Fibroblast of skin of abdomen (primary cell): ENCODE results near the gene SLC22A14.
A peak's percentile ranks its signal among the peaks of the same experiment; 100 is the strongest.
"Not testable (repeated sequence)": the region's sequence is repeated elsewhere in the genome, so short reads cannot be mapped to it uniquely, and the experiment has no call there.

Experiments used
- DNase-seq: peaks from one replicate; pipeline ENCODE4 v3.0.0-alpha.2; 2013

The SLC22A14 gene

GRCh38 chr3:38270606-38271005, 11.5 kb upstream of the SLC22A14 start:
- peak; percentile 5 for DNase-seq

- no peak for DNase-seq
These were observed 10.5 kb upstream of the SLC22A14 start for GRCh38 chr3:38271553-38271952.

GRCh38 chr3:38274864-38275649, 7.0 kb upstream of the SLC22A14 start:
- no peak for DNase-seq

- no peak for DNase-seq
These were observed 6.4 kb upstream of the SLC22A14 start for GRCh38 chr3:38275658-38276057.

GRCh38 chr3:38276081-38276916, 5.8 kb upstream of the SLC22A14 start:
- DNase-seq: no peak

GRCh38 chr3:38276917-38277630, 5.0 kb upstream of the SLC22A14 start:
- DNase-seq: no peak

GRCh38 chr3:38278841-38279240, 3.3 kb upstream of the SLC22A14 start:
- DNase-seq: no peak

- DNase-seq: peak; percentile 87
These were observed 2.0 kb downstream of the SLC22A14 start for GRCh38 chr3:38283810-38284755.

GRCh38 chr3:38284756-38285150, 2.7 kb downstream of the SLC22A14 start:
- DNase-seq: no peak

- DNase-seq: not testable (repeated sequence)
These were observed 7.5 kb downstream of the SLC22A14 start for GRCh38 chr3:38289286-38290217.

GRCh38 chr3:38297053-38297452, 15.0 kb downstream of the SLC22A14 start:
- DNase-seq: not testable (repeated sequence)

- DNase-seq: no peak
These were observed 15.4 kb downstream of the SLC22A14 start for GRCh38 chr3:38297537-38297936.

GRCh38 chr3:38297947-38298711, 16.0 kb downstream of the SLC22A14 start:
- peak; percentile 12 for DNase-seq

- no peak for DNase-seq
These were observed 24.8 kb downstream of the SLC22A14 start for GRCh38 chr3:38306941-38307340.

GRCh38 chr3:38307599-38307998, 25.5 kb downstream of the SLC22A14 start:
- DNase-seq: no peak

- no peak for DNase-seq
These were observed 26.4 kb downstream of the SLC22A14 start for GRCh38 chr3:38308456-38308855.

- DNase-seq: no peak
These were observed 29.4 kb downstream of the SLC22A14 start for GRCh38 chr3:38311476-38311875.

- DNase-seq: no peak
These were observed 29.8 kb downstream of the SLC22A14 start for GRCh38 chr3:38311941-38312340.

- DNase-seq: no peak
These were observed 30.3 kb downstream of the SLC22A14 start for GRCh38 chr3:38312356-38312755.

GRCh38 chr3:38313263-38313662, 31.2 kb downstream of the SLC22A14 start:
- DNase-seq: no peak
